ENCODE results near the gene CREB3L1.

Gene CREB3L1

DNA sequence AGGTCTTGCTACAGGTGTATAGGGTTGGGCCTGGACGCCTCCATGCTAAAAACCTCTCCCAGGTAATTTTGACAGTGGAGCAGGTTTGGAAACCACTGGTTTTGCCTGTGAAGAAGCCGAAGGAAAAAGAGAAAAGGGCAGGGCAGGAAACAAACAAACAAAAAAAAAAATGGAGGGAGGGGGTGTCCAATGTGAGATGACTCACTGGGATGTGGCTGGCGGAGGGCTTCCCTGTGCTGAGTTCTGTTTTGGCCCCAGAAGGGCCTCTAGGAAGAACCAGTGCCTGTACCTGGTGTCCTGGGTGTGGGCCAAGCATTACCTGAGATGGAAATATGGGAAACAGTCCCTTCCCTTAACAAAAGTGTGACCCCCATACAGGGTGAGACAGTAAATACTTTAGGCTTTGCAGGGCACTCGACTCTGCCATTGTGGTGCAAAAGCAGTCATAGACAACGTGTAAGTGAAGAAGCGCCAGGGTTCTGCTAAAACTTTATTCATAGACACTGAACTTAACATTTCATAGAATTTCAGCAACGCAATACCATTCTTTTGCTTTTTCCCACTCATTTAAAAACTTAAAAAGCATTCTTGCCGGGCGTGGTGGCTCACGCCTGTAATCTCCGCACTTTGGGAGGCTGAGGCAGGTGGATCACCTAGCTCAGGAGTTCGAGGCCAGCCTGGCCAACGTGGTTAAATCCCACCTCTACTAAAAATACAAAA, 60.3 kb downstream of the CREB3L1 start:
- TF ChIP-seq, protein P1, sequence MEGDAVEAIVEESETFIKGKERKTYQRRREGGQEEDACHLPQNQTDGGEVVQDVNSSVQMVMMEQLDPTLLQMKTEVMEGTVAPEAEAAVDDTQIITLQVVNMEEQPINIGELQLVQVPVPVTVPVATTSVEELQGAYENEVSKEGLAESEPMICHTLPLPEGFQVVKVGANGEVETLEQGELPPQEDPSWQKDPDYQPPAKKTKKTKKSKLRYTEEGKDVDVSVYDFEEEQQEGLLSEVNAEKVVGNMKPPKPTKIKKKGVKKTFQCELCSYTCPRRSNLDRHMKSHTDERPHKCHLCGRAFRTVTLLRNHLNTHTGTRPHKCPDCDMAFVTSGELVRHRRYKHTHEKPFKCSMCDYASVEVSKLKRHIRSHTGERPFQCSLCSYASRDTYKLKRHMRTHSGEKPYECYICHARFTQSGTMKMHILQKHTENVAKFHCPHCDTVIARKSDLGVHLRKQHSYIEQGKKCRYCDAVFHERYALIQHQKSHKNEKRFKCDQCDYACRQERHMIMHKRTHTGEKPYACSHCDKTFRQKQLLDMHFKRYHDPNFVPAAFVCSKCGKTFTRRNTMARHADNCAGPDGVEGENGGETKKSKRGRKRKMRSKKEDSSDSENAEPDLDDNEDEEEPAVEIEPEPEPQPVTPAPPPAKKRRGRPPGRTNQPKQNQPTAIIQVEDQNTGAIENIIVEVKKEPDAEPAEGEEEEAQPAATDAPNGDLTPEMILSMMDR (IDR thresholded peaks at IDR 0.05; ENCODE audit: low read depth, low read length), result no peak
- no peak for DNase-seq (ENCODE audit: low read depth in 2 of 2)
- no peak overlapping the region for H3K4me3 ChIP-seq (replicated peaks in 1 of 2; ENCODE audit: low read depth in 2 of 2, low read length in 2 of 2)

- H3K4me3 ChIP-seq (replicated peaks in 1 of 2; ENCODE audit: low read depth in 2 of 2, low read length in 2 of 2), result no peak overlapping the region
- TF ChIP-seq, protein P1 (IDR thresholded peaks at IDR 0.05; ENCODE audit: low read depth, low read length), result no peak
- DNase-seq (ENCODE audit: low read depth in 2 of 2), result no peak
Measured at GRCh38 chr11:46338636-46338987, 61.1 kb downstream of the CREB3L1 start.

GRCh38 chr11:46338988-46339666, 61.7 kb downstream of the CREB3L1 start:
- no peak for DNase-seq (ENCODE audit: low read depth in 2 of 2)
- H3K4me3 ChIP-seq (replicated peaks in 1 of 2; ENCODE audit: low read depth in 2 of 2, low read length in 2 of 2), result no peak overlapping the region

DNA sequence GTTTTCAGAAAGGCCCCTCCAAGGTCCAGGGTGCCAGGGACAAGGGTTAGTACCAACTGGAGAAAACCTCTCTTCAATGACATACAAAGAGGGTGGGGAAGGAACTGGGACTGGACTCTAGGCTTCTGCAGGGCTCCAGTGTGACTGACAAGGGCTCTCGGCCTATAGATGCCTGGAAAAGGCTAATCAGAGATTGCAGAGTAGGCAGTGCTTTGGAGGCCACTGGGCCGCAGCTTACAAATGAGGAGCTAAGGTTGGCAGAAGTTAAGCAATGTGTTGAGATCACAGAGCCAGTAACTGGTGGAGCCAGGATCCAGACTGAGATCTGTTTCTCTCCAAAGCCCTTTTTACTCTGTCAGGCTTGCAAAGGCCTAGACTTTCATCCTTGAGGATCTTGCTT, 62.4 kb downstream of the CREB3L1 start:
- peak in 1 of 2 donors; percentile 59 for DNase-seq (ENCODE audit: low read depth in 2 of 2)
- TF ChIP-seq, protein P1 (IDR thresholded peaks at IDR 0.05; ENCODE audit: low read depth, low read length), result no peak
- H3K4me3 ChIP-seq (replicated peaks in 1 of 2; ENCODE audit: low read depth in 2 of 2, low read length in 2 of 2), result no peak overlapping the region

More at GRCh38 chr11:46338988-46339666, 61.7 kb downstream of the CREB3L1 start:
- TF ChIP-seq, protein P1 (IDR thresholded peaks at IDR 0.05; ENCODE audit: low read depth, low read length), result no peak

GRCh38 chr11:46341454-46341853, 64.0 kb downstream of the CREB3L1 start:
- no peak overlapping the region for H3K4me3 ChIP-seq (replicated peaks in 1 of 2; ENCODE audit: low read depth in 2 of 2, low read length in 2 of 2)

GRCh38 chr11:46342239-46342638, 64.8 kb downstream of the CREB3L1 start:
- peak in 1 of 2 donors; percentile 64 for DNase-seq (ENCODE audit: low read depth in 2 of 2)
- TF ChIP-seq, protein P1 (IDR thresholded peaks at IDR 0.05; ENCODE audit: low read depth, low read length), result no peak
- no peak overlapping the region for H3K4me3 ChIP-seq (replicated peaks in 1 of 2; ENCODE audit: low read depth in 2 of 2, low read length in 2 of 2)

More at GRCh38 chr11:46341454-46341853, 64.0 kb downstream of the CREB3L1 start:
- DNase-seq (ENCODE audit: low read depth in 2 of 2), result no peak
- TF ChIP-seq, protein P1 (IDR thresholded peaks at IDR 0.05; ENCODE audit: low read depth, low read length), result no peak
